LNCaP clone FGC (cell line): Measurements from ENCODE around the gene FBXO42.

Experiments used
- DNase-seq: peaks from one replicate; pipeline ENCODE4 v3.0.0-alpha.2; 2011; ENCODE audit warnings: low read depth
- H3K4me3 ChIP-seq: 2 replicates; pipeline ENCODE4 v1.5.1; 2011; ENCODE audit warnings: mild to moderate bottlenecking, low read depth, low read length, control low read depth
- TF ChIP-seq, protein P1 (sequence below): IDR thresholded peaks from 2 replicates; pipeline ENCODE4 v1.5.1; 2012; ENCODE audit warnings: mild to moderate bottlenecking; ENCODE audit not compliant: control insufficient read depth, insufficient read depth; ENCODE audit errors: extremely low read depth

FBXO42 gene

DNA sequence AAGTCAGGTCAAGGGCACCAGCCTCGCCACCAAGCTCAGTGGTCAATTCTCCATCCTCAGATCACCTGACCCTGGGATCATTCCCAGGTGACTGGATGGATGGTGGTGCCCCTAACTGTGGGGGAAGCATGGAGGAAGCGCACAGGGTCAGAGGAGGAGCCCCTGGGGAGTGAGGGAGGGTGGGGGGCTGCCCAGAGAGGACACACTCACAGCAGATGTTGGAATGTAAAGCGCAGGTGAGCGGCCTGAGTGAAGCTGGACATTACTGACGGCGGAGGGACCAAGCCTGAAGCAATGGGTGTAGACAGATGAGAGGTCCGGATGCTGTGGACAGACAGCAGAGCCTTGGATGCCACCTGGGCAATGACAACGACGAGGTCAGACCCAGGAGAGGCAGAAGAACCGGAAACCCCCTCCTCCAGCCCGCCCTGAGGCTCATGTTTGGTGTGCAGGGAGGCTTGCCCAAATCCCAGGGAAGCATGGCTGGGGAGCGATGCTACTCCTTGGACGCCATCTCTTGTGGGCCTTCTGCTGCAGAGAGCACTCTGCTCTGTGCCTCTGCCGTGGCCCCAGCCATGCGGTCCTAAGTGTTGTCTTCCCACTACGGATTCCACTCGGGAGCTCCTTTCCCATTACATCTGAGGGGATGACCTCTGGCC is 109.6 kb downstream of the FBXO42 start:
- no peak for DNase-seq
- no peak overlapping the region for H3K4me3 ChIP-seq
- TF ChIP-seq, protein P1, sequence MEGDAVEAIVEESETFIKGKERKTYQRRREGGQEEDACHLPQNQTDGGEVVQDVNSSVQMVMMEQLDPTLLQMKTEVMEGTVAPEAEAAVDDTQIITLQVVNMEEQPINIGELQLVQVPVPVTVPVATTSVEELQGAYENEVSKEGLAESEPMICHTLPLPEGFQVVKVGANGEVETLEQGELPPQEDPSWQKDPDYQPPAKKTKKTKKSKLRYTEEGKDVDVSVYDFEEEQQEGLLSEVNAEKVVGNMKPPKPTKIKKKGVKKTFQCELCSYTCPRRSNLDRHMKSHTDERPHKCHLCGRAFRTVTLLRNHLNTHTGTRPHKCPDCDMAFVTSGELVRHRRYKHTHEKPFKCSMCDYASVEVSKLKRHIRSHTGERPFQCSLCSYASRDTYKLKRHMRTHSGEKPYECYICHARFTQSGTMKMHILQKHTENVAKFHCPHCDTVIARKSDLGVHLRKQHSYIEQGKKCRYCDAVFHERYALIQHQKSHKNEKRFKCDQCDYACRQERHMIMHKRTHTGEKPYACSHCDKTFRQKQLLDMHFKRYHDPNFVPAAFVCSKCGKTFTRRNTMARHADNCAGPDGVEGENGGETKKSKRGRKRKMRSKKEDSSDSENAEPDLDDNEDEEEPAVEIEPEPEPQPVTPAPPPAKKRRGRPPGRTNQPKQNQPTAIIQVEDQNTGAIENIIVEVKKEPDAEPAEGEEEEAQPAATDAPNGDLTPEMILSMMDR, result no peak

DNA sequence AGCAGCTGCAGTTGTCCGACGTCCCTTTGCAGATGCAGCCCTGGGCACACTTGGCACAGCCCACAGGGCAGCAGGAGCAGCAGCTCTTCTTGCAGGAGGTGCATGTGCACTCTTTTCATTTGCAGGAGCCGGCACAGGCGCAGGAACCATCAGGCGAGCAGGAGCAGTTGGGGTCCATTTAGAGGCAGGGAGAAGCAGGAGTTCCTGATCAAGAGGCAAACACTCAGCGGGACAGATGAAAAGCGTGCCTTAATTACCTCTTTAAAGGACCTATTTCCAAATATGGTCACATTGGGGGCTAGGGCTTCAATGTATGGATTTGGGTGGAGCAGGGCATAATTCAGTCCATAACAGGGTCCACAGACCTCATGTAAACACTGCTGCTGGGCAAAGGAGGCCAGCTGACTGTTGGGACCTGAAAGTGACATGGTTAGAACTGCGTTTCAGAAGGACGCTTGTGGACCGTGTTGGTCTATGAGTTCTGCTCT is 111.0 kb downstream of the FBXO42 start:
- H3K4me3 ChIP-seq, result no peak overlapping the region
- DNase-seq, result no peak
- TF ChIP-seq, protein P1, result no peak

DNA sequence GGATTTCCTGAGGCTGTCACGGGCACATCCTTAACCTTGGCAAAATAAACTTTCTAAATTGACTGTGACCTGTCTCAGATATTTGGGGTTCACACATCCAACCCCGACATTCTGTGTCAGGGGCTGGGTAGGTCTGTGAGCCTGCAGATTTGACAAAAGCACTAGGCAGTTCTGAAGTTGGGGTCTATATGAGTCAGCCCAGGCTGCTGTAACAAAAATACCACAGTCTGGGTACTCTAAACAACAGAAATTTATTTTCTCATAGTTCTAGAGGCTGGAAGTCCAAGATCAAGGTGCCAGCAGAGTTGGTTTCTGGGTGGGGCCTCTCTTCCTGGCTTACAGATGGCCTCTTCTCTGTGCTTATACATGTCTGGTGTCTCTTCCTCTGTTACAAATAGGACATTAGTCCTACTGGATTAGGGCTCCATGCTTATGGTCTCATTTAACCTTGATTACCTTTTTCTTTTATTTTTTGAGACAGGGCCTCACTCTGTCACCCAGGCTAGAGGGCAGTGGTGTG is 112.2 kb downstream of the FBXO42 start:
- no peak overlapping the region for H3K4me3 ChIP-seq
- TF ChIP-seq, protein P1, result no peak
- DNase-seq, result no peak

DNA sequence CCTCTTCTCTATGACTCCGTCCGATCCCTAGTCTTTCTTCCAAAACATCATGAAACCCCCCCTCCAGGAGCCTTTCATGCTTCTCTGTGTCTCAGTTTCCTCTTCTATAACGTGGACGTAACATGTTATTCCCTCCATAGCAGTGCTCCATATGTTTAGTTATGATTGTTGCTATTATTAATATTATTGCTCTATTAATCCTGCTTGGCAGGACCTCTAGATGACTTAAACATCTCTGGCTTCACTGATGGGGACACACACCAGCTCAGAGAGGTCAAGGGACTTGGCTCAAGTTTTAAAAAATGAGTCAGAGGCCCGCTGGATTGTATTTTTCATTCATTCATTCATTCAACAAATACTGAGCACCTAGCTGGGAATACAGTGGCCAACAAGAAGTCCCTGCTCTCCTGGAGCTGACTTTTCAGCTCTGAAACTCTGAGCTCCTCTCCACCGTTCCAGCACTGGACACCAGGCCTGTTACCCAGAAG is 114.9 kb downstream of the FBXO42 start:
- TF ChIP-seq, protein P1, result no peak
- H3K4me3 ChIP-seq, result peak overlapping the region; percentile 5
- peak; percentile 19 for DNase-seq

DNA sequence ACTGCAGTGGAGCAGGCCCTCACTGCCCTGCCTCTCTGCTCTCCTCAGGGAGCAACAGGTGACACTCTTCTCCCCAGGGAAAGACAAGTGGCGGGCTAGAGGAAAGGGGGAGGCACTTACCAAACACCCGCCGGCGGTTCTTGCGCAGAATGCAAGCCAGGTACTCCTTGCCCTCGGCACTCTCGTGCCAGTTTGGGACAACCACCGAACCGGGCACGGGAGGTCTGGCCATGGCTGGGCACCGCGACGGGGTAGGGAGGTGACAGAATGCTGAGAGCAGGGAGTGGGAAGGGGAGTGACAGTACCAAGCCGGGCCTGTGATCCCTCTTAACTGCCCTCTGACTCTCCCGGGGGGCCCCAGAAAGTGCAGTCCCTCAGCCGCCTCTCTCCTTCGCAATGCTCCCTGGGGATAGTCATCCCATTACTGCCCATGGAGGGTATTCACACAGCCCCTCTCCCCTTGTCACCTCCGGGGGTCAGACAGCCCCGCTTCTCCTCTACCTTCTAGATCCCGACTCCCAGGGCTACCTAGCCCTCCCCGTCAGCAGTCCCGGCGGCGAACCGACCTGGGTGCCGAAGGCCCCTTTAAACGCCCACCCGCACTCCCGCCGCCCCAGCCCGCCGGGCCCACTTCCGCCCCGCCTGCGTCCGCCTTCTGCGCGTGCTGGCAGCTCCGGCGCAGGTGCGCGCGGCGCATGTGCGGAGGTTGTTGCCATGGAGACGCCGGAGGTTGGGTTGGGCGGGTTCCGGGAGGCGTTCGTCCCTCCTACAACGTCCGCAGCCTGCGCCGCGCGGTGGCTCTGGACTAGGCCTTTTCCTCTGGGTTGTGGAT is 115.6 kb downstream of the FBXO42 start, which contains the start of gene CPLANE2:
Gene CPLANE2 (minus strand): TSS at position 673 of the 832 bp plus-strand sequence. CDS start 441 bp downstream, at position 232.
- peak within 1 kb of the TSS; percentile 69 for H3K4me3 ChIP-seq
- TF ChIP-seq, protein P1, result 0 out of 2 replicates have a peak, but pooled peaks have one; percentile 4
- DNase-seq, result peak; percentile 66

DNA sequence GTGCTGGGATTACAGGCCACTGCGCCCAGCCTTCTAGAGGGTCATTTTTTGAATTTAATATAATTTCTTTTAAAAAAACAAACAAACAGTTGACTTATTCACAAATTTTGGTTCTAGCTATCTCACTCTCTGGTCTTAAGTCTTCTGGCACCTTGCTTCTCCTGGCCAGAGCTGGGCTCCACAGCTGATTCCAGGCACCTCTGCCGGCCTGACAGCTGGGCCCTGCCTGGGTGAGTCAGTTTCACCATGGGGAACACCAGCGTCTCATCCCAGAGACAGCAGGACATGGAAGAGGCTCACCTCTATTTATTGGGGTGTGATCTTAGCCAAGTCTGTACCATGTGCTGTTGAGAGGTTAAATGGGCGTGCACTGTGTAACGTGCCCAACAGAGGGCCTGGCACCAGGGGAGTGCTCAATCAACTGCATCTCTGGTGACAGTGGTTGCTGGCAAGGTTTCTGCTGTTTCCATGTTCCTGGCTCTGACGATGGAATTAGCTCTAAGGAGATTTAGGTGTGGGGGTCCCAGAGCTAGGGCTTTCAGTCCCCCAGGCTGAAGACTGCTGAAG is 116.3 kb downstream of the FBXO42 start:
- H3K4me3 ChIP-seq, result peak overlapping the region; percentile 69
- peak; percentile 48 for DNase-seq
- TF ChIP-seq, protein P1, result peak; percentile 34
